Stimulated activated CD4-positive, alpha-beta T cell treated with anti-CD3 and anti-CD28 coated beads, Interleukin-4, amount 100 ng/mL, for 48 hours (primary cell): ENCODE measurements around the gene ADAMTS4.
A peak's percentile ranks its signal among the peaks of the same experiment; 100 is the strongest.

Experiments
- DNase-seq, 2 donors: peaks; one replicate each; pipeline ENCODE4 v3.0.0-alpha.2; 2020; ENCODE audit warnings: low read depth in 2 of 2

ADAMTS4 gene

GRCh38 chr1:161196111-161196510 is 2.7 kb downstream of the ADAMTS4 start:
- no peak for DNase-seq

GRCh38 chr1:161195171-161195570 is 3.7 kb downstream of the ADAMTS4 start:
- no peak for DNase-seq

GRCh38 chr1:161193561-161194235 is 5.2 kb downstream of the ADAMTS4 start:
- no peak for DNase-seq

- DNase-seq: peak; percentile 46 to 56
These were observed 6.1 kb downstream of the ADAMTS4 start for GRCh38 chr1:161192476-161193465.

GRCh38 chr1:161191971-161192370 is 6.9 kb downstream of the ADAMTS4 start:
- no peak for DNase-seq

- no peak for DNase-seq
These were observed 7.8 kb downstream of the ADAMTS4 start for GRCh38 chr1:161190962-161191521.

- DNase-seq: no peak
These were observed 9.8 kb downstream of the ADAMTS4 start for GRCh38 chr1:161189036-161189435.

GRCh38 chr1:161188381-161188780 is 10.5 kb downstream of the ADAMTS4 start:
- DNase-seq: no peak

GRCh38 chr1:161187311-161187710 is 11.5 kb downstream of the ADAMTS4 start:
- DNase-seq: no peak

GRCh38 chr1:161185732-161186311 is 13.0 kb downstream of the ADAMTS4 start:
- no peak for DNase-seq

- DNase-seq: peak; percentile 42 to 56
These were observed 13.6 kb downstream of the ADAMTS4 start for GRCh38 chr1:161185282-161185682.

GRCh38 chr1:161182214-161182613 is 16.6 kb downstream of the ADAMTS4 start:
- peak in 1 of 2 donors; percentile 54 for DNase-seq

- DNase-seq: no peak
These were observed 18.2 kb downstream of the ADAMTS4 start for GRCh38 chr1:161180639-161181038.

GRCh38 chr1:161179698-161180097 is 19.2 kb downstream of the ADAMTS4 start:
- no peak for DNase-seq

GRCh38 chr1:161177936-161178244 is 21.0 kb downstream of the ADAMTS4 start:
- DNase-seq: no peak

- peak; percentile 94 to 99 for DNase-seq
These were observed 21.5 kb downstream of the ADAMTS4 start, which contains the start of gene B4GALT3 for GRCh38 chr1:161177112-161177935. TSS of gene B4GALT3 (minus strand) at chr1:161177507. CDS start at chr1:161176060, 1,447 bp downstream.

- DNase-seq: no peak
These were observed 22.3 kb downstream of the ADAMTS4 start for GRCh38 chr1:161176468-161177111.

- no peak for DNase-seq
These were observed 22.9 kb downstream of the ADAMTS4 start for GRCh38 chr1:161175771-161176453.

- no peak for DNase-seq
These were observed 23.9 kb downstream of the ADAMTS4 start for GRCh38 chr1:161174911-161175310.

- no peak for DNase-seq
These were observed 25.1 kb downstream of the ADAMTS4 start for GRCh38 chr1:161173711-161174110.
